CD4-positive, alpha-beta T cell treated with Interleukin-17A for 1 hour (primary cell): ENCODE results near the gene C10orf67.
A peak's percentile ranks its signal among the peaks of the same experiment; 100 is the strongest.

ENCODE experiments used
- DNase-seq: peaks from one replicate; pipeline ENCODE4 v3.0.0-alpha.2; 2020

C10orf67 gene

GRCh38 chr10:23157691-23158369, 186.8 kb downstream of the C10orf67 start:
- peak; percentile 9 for DNase-seq

DNA sequence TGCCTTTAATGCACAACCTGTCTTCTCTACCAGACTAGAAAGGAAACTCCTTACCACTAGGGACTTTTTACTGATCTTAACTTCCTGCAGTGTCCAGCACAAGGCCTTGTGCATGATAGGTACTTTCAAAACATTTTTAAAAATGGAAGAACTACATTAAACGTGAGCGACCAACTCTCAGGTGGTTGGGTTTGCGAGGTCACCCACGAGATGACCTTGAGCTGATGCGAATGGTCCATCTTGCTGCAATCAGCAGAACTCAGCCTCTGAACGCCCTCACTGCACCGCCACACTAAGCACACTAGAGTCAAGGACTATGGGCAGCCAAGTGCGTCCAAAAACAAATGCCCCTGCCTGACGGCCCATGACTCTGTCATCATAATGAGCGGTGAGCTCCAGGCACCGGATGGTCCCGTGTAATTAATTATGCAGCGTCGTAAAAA, 187.3 kb downstream of the C10orf67 start:
- no peak for DNase-seq

DNA sequence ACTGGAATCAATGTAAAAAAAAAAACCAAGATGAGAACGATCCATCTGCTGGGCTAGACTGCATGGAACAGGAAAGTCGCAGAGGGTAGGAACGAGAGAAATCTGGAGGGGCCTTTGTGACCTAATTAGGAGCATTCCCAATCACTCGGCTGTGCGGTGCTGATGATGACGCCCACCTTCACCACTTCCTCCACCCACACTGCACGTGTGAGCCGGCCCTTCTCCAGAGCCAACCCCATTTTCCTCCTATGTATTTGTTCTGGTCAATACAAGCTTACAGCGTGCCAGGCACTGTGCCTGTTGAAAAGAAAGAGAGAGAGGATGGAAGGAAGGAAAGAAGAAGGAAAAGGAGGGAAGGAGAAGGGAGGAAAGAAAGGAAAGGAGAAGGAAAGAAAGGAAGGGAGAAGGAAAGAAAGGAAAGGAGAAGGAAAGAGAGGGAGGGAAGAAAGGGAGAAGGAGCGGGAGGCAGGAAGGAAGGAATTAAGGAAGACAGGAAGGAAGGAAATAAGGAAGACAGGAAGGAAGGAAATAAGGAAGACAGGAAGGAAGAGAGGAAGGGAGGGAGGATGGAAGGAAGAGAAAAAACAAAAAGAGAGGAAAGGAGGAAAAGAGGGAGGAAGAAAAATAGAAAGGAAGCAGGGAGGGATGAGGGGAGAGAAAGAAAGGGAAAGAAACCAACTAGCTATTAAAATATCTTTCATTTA, 188.0 kb downstream of the C10orf67 start:
- no peak for DNase-seq

DNA sequence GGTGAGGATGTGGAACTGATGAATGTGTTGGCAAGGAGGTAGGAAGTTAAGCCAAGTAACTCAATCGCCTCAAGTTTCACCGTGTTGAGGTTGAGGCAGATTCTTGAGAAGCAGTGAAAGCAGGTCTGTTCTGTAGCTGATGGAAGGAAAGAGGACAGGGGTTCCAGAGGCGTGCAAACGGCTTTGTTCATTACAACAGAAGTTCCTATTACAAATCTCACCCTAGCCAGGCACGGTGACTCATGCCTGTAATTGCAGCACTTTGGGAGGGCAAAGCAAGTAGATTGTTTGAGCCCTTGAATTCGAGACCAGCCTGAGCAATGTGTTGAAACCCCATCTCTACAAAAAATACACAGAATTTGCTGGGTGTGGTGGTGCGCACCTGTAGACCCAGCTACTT, 189.4 kb downstream of the C10orf67 start:
- no peak for DNase-seq
